ENCODE measurements around the gene ATP2B3. TPM values are rescaled to one million over a fixed set of nuclear protein-coding genes. Genes with fewer than 3 reads are reported as not detected.

The ATP2B3 gene
- total RNA-seq, 1 experiment from 2014 or later = 0.35 TPM

DNA sequence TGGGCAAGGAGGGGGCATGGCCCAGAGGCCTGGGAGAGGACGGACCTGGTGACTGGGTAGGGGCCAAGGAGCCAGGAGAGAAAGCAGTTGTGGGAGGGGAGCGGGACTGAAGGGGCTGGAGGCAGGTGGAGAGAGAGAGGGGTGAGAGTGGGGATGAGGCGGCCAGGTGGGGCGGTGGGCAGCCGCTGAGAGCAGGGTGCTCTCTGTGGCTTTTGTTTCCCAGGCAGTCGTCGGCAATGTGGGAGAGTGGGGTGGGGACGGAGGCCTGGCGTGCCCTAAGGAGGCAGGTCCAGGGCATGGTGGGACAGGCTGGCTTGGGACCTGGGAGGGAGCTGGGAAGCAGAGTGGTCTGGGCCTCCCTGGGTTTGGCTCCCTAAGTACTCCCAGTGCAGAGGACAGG is 3.2 kb upstream of the ATP2B3 start:
- no peaks in the 10 kb centered on the region for H3K79me2 ChIP-seq (ENCODE audit: insufficient read depth, low read length)
- H3K27me3 ChIP-seq (ENCODE audit: insufficient read depth, low read length) = peaks cover 13% of the 10 kb centered on the region; the same call in 1 of the 2 replicates
- TF ChIP-seq, protein P1, sequence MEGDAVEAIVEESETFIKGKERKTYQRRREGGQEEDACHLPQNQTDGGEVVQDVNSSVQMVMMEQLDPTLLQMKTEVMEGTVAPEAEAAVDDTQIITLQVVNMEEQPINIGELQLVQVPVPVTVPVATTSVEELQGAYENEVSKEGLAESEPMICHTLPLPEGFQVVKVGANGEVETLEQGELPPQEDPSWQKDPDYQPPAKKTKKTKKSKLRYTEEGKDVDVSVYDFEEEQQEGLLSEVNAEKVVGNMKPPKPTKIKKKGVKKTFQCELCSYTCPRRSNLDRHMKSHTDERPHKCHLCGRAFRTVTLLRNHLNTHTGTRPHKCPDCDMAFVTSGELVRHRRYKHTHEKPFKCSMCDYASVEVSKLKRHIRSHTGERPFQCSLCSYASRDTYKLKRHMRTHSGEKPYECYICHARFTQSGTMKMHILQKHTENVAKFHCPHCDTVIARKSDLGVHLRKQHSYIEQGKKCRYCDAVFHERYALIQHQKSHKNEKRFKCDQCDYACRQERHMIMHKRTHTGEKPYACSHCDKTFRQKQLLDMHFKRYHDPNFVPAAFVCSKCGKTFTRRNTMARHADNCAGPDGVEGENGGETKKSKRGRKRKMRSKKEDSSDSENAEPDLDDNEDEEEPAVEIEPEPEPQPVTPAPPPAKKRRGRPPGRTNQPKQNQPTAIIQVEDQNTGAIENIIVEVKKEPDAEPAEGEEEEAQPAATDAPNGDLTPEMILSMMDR (conservative IDR thresholded peaks at IDR 0.05) = no peak
- no peak for DNase-seq
- H3K9ac ChIP-seq (ENCODE audit: extremely low read depth, insufficient read length, low read length) = no peak overlapping the region
- no CpG with 5 or more reads among the region's 9 CpGs for WGBS (ENCODE audit: extremely low coverage, insufficient read length, low lambda C conversion rate)
- H3K27ac ChIP-seq (ENCODE audit: insufficient read length, low read depth, low read length) = no peak overlapping the region
- no peak overlapping the region for H2BK15ac ChIP-seq (ENCODE audit: low read depth, low read length)
- no peak overlapping the region for H3K27ac Mint-ChIP-seq
- H3K56ac ChIP-seq (ENCODE audit: insufficient read length, low read depth, low read length) = no peak overlapping the region
- no peak overlapping the region for H4K91ac ChIP-seq (ENCODE audit: insufficient read length, low read depth, low read length)
- H2AFZ ChIP-seq (ENCODE audit: low read length) = no peak overlapping the region
- H4K20me1 ChIP-seq (ENCODE audit: control insufficient read depth, insufficient read depth, insufficient read length) = peaks cover 2% of the 10 kb centered on the region
- 0 out of 4 replicates have a peak, but pooled peaks cover 2 to 4% of the 10 kb centered on the region in 2 experiments for H3K4me1 Mint-ChIP-seq
- no peak overlapping the region for H2BK5ac ChIP-seq (ENCODE audit: insufficient read length, low read length)
- no peak overlapping the region for H3K14ac ChIP-seq (ENCODE audit: insufficient read depth, low read length)
- no peak overlapping the region for H3K18ac ChIP-seq (ENCODE audit: insufficient read length, low read depth, low read length)
- H3K4me3 Mint-ChIP-seq = no peak overlapping the region
- H3K36me3 Mint-ChIP-seq (ENCODE audit: insufficient read depth in 1 of 3, low read depth in 3 of 3) = peaks cover 4 to 8% (median 4%) of the 10 kb centered on the region in 3 experiments; a peak in 5 of 7 replicates
- H3K79me1 ChIP-seq (ENCODE audit: insufficient read depth, low read depth, low read length, poor library complexity, severe bottlenecking) = no peaks in the 10 kb centered on the region
- H4K8ac ChIP-seq (replicated peaks; ENCODE audit: insufficient read length, low read depth, low read length) = no peak overlapping the region
- no peak overlapping the region for H2BK120ac ChIP-seq (ENCODE audit: low read depth, low read length, poor library complexity, severe bottlenecking)
- H3K9me3 Mint-ChIP-seq = peaks cover 46% of the 10 kb centered on the region in 2 experiments
- no peak overlapping the region for H4K5ac ChIP-seq (ENCODE audit: insufficient read length, low read depth, low read length)
- no peak overlapping the region for H3K4ac ChIP-seq (ENCODE audit: low read depth, low read length)
- no peak overlapping the region for H3K4me2 ChIP-seq (ENCODE audit: insufficient read depth, insufficient read length, low read length)
- peaks cover 27% of the 10 kb centered on the region for H3K9me3 ChIP-seq (ENCODE audit: control insufficient read depth, low read depth, low read length)
- H3T11ph ChIP-seq (ENCODE audit: low read length) = no peak overlapping the region
- peaks cover 4% of the 10 kb centered on the region for H3K23me2 ChIP-seq (ENCODE audit: insufficient read length, low read depth, low read length, poor library complexity, severe bottlenecking)
- no peak overlapping the region for H2BK12ac ChIP-seq (ENCODE audit: insufficient read length, low read depth, low read length)
- H2BK20ac ChIP-seq (ENCODE audit: low read depth, low read length, poor library complexity, severe bottlenecking) = no peak overlapping the region
- H3K23ac ChIP-seq (ENCODE audit: insufficient read length, low read depth, low read length) = no peak overlapping the region
- H3K27me3 Mint-ChIP-seq (ENCODE audit: low read depth) = peaks cover 36% of the 10 kb centered on the region
- H2AK5ac ChIP-seq (ENCODE audit: insufficient read length, low read length) = no peak overlapping the region
- no peaks in the 10 kb centered on the region for H3K4me1 ChIP-seq (ENCODE audit: insufficient read depth, low read length)

Data from H9 (cell line).